SKM-1 treated with dmso at 0.1 percent for 144 hours (cell line): ENCODE measurements around the gene STRA8.

Source experiments
- DNase-seq: peaks from one replicate; lab custom pipeline; 2025; ENCODE audit not compliant: unreplicated experiment; lab: John Stamatoyannopoulos, UW

STRA8 gene

DNA sequence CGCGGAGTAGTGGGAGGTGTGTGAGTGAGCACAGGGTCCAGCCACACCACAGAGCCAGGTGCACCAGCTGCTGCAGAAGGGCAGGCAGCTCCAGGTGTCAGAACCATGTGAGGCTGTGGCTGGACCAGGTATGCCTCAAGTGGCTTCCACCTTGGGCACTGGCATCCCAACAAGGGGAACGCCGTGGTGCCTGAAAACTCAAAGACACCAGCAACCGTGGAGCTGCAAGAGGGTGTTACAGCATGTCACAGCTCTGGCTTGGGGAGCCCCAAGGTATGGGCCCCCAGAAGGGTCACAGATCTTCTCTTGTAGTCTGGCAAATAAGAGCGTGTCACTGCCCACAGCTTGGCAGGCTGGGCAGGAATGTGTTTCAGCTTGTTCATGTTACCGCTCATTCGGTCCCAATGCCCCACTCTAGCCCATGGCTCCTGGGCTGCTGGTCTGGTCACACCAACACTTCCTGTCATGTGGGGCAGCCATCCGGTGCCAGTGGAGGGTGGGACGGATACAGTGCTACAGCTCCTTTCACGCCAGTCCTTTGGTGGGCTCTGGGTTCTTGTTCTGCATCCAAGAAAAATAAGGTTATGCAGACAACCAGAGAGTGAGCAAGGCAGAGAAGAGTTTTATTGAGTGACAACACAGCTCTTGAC is 29.8 kb downstream of the STRA8 start:
- DNase-seq, result no peak

DNA sequence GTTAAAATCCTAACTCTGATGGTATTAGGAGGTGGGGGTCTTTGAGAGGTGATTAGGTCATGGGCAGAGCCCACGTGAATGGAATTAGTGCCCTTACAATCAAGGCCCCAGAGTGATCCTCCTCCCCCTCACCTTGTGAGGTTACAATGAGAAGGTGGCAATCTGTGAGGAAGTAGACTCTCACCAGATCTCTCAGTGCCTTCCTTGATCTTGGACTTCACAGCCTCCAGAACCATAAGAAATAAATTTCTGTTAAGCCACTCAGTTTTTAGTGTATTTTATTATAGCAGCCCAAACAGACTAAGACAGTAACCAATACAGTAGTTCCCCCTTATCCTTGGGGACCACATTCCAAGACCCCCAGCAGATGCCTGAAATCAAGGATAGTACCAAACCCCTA is 32.0 kb downstream of the STRA8 start:
- DNase-seq, result no peak

DNA sequence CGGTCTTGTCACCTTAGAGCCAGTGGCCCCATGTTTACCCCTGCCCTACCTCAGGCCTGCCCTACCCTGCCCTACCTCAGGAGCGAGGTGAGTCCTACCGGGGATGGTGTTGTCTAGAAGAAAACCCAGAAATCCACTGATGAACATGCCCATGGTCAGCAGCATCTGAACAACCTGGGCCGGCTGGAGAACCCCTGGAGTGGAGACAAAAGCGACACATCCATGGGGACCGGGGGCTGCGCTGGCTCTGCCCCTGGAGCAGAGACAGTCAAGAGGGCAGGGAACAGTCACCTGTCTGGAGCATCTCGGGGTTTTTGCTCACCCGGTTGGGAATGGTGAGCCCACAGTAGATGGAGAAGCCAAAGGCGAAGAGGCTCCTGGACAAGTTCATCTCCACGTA is 36.3 kb downstream of the STRA8 start:
- DNase-seq, result no peak

DNA sequence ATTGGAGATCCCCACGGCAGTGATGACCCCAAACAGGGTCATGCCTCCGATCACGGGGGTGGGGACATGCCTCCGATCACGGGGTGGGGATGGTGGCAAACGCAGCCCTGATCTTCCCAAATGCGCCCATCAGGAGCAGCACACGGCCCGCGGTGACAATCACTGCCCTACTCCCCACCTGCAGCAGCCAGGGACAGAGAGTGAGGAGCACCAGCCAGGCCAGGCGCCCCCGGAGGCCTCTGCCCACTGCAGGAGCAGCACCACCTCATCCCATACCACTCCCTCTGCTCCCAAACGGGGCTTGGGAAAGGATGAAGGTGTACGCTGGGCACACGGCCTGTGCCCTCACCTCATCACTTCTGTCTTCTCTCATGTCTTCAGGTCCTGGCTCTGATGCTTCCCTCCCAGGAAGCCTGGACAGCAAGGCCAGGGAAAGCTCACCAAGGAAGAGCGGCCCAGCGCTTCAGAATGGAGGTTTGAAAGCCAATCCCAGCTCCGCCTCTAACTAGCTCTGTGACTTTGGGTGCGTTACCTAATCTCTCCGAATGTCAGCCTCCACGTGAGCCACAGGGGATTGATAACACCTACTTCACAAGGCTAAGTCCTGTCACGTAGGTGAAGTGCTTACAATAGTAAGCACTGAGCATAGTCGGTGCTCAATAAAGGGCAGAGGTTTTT is 37.1 kb downstream of the STRA8 start:
- no peak for DNase-seq

DNA sequence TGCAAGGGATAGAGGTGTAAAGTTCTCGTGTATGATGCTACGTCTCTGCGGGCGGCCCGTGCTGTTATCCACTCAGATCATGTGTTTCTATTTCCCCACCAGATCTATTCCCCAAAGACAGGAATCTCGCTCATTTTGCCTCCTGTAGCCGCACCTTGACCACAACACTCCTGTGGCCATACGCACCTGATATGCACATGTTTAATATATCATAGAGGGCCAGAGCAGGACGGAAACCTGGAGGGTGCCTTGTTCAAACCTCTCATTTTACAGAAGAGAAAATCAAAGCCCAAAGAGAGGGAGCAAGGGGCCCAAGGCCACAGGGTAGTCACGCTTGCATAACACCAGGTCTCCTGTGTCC is 37.6 kb downstream of the STRA8 start:
- no peak for DNase-seq

DNA sequence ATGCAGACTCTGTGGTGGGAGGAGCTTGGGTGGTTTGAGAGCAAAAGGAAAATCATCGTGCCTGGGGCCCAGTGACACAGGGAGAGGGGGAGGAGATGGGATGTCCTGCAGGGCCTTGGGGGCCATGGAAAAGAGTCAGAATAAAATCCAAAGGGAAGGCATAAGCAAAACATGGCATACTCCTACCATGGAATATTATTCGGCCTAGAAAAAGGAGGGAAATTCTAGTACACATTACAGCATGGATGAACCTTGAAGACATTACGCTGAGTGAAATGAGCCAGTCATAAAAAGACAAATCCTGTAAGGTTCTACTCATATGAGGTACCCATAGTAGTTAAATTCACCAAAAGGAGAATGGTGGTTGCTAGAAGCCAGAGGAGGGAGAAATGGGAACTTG is 38.7 kb downstream of the STRA8 start:
- no peak for DNase-seq

DNA sequence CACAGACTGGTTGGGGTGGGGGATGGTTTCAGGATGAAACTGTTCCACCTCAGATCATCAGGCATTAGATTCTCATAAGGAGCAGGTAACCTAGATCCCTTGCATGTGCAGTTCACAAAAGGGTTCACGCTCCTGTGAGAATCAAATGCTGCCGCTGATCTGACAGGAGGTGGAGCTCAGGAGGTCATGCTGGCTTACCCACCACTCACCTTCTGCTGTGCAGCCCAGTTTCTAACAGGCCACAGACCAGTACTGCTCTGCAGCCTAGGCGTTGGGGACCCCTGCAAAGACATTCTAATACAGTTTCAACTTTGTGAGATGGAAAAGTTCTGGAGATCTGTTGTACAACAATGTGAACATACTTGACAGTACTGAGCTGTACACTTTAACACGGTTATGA is 39.9 kb downstream of the STRA8 start:
- DNase-seq, result no peak

DNA sequence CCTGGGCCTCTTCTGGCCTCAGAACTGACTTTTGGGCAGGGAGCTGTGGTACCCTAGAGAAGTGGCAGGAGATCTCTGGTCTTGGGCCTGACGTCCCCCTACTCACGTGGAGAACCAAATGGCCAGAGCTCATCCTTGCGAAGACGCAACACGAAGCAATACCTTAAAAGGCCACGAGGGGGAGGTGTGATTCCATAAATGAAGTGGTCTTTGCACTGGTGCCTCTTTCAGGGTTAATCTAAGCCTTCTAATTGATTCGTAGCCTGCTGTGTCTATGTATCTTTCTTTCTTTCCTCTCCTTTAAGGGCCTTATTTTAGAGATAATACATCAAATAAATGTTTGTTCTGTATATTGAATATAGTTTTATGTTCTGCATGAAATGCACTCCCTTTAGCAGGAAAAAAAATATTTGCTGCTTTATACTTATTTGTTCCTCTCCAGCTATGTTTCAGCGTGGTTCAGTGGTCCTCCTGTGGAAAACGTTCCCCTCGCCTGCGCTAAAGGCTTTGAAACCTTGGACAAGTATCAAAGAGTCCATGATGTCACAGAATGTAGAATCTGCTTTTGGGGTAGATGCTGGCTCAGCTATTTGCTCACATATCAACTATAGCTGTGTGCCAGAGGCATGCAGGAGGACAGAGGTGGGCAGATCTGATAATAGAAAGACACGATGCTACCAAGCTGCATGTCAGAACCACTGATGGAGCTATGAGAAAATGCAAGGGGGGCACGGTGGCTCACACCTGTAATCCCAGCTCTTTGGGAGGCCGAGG is 41.0 kb downstream of the STRA8 start:
- peak; percentile 55 for DNase-seq

DNA sequence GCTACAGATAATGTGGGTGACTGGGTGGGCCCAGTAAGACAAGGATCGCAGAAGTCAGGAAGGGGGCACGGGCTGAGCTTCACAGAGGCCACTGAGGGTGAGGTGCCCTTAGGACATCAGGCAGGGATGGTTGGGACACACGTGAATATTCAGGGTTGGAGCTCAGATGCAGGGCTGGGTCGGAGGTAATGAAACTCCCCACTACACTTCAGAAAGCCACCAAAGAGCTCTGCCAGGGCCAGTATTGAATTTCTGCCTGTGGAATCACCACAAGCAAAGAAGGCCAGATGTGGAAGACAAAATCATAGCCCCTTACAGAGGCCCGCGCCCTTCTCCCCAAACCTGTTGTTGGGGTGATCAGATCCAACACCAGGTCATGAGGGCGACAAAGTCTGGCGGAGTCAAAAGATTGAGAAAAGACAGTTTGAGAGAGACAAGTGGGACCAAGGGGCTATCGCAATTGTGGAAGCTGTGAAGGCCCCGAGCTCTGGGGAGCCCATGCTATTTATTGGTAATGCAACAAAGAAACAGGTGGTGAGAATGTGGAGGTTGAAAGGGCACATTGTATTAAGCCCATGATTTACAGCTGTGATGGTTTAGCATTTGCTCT is 42.4 kb downstream of the STRA8 start:
- DNase-seq, result no peak

DNA sequence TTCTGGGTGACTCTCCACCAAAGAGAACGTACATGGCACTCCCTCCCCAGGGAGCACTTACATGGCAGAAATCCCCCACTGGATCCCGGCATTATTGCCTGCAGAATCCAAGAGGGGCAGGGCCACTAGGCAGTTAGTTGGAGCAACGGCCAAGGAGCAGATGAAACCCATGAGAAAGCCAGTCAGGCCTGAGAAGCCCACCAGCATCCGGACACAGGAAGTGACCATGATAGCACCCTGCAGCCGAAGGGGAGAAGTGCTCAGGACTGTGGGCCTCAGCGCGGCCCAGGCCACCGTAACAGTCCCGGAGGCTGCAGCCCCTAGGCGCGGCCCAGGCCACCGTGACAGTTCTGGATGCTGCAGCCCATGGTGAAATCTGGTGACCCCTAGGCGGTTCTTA is 43.5 kb downstream of the STRA8 start:
- no peak for DNase-seq

DNA sequence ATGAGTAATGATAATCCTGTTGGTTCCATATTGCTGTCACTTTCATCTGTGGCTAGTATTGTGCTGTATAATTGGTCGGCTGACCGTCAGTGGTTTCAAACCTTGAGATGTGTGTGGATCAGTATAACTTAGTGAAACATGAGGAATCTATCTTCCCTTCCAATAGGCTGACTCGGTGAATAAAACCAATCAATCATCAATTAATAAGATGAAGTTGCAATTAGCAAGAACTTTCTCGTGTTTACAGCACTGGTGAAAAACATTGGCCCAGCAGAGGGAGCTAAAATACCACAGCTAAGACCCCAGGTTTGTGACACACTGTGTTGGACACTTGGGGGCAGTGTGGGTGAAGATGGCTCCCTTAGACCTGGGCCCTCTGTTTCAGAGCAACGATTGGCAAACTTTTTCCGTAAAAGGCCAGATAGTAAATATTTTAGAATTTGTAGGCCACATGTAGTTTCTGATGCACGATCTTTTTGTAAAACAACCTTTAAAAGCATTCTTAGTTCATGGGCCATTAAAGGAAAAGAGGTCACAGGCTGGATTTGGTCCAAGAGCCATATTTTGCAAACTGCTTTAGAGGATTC is 47.8 kb downstream of the STRA8 start:
- DNase-seq, result peak; percentile 78

DNA sequence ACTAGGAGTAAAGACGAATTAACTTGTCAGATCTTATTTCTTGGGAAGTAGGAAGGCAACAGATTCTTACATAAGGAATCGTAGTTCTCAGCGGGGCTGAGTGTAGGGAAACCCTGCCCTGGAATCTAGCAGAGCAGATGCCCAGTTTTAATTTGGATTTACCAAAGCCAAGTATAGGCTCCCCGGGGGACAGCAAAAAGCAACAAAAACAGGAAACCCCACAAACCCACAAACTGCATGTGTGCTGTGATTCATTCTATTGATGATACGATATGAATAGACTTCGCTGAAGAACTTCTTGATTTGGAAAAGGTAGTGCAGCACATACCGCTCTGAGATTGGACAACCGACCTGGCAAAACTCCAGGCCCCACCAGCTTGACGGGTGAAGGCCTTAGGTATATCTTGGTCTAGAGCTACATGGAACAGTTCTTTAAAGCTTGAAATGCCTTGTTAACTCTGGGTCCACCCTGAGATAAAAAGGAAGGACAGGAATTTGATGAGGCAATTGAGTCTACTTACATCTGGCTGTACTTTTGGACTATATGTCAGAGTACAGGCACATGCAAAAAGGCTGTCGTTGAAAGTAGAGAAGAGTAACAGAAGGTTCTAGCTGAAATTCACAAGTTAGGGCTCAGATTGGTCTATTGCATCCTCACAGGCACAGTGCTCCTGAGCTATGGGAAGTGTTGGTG is 49.1 kb downstream of the STRA8 start:
- DNase-seq, result no peak

DNA sequence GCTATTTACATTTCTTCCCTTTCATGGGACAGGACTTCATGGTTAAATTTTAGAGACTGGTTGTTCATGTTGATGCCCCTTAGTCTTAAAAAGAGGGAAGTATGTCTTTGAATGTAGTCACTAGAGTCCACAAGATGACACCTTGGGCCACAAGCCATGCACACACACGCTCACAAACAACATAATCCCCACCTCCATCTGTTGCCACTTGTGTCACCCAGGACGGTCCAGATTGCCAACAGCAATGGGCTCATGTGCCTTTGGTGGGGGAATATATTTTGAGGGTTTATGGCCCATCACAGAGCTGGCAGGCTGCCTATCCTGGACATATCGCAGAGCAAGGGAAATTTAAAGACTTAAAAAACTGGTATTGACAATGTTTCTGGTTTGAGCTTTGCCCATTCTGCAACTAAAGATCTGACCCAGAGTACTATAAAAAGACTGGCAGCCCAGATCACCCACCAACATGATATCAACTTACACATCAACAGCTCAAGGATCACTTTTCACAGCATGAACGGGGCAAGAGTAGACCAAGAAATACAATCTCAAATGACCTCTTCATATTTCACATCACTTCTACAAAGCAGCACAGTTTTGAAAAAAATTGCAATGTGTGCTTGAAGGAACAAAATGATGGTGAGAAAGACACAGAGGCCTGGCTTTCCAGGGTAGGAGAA is 50.5 kb downstream of the STRA8 start:
- DNase-seq, result no peak

DNA sequence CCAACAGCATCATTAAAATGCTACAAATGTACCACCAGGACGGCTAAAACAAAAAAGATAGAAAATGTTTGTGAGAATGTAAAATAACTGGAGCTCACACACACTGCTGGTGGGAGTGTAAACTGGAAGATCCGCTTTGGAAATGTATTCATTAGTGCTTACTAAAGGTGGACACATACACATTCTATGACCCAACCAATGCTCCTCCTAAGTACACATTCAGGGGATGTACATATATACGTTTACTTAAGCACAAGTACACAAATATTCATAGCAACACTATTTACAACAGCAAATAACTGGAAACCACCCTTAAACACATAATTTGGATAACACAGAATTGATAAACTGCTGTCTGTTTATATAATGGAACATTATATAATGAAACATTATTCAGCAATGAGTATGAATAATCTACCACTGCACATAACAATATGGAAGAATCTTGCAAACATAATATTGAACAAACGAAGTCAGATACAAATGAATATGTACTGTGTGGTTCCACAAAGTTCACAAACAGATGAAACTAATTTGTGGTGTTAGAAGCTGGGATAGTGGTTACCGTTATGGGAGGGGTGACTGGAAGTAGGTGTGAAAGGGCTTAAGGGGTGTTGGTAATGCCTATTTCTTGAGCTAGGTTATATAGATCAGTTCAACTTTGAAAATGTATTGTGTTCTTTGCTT is 52.1 kb downstream of the STRA8 start:
- DNase-seq, result no peak

DNA sequence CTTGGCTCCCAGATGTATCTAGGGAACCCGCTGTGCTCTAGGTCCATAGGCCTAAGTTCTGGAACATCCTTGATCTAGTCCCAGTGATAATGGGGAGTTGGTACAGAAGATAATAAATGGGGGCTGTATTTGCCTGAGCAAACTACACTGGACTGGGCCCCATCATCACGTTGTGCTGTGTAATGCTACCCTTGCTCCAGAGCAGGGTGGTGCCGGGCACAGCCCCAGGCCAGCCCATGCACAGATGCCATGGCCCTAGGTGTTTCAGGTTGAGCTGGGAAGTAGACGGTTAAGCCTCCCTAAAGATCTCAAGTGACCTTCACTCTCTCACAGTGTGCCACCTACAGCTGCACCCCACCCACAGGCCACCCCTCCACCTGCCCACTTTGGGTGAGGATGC is 53.2 kb downstream of the STRA8 start:
- DNase-seq, result no peak

DNA sequence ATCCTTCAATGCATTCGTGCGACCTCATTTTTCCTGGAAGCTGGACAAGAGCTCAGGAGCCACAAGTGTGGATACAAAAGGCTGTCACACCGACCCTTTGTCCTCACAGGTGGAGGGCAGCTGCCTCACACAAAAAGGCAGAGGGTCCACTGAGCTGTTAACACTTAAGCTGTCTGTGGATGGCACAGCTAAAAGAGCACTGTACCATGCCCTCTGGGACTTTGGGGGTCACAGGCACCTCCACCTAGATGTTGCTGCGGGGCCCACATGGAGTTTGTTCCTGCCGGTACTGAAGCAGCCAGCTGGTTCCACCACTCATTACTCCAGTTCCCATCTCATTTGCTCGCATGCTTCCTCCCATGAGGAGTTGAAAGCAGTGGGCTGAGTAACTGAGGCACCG is 57.0 kb downstream of the STRA8 start:
- DNase-seq, result no peak

DNA sequence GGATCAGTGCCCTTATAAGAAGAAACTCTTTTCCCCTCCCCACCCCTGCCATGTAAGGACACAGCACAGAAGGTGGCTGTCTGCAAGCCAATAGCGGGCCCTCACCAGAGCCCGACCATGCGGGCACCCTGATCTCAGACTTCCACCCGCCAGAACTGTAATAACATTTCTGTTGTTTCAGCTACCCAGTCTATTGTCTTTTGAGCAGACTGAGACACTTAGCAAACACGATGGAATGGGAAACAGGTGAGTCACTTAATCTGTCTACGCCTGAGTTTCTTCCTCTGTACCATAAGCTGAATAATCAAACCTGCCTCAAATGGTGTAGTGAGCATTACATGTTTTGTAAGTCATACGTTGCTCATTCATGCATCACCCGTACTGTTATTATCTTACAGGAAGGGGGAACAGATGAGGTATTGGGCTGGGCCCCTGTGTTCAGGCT is 58.2 kb downstream of the STRA8 start:
- DNase-seq, result no peak

DNA sequence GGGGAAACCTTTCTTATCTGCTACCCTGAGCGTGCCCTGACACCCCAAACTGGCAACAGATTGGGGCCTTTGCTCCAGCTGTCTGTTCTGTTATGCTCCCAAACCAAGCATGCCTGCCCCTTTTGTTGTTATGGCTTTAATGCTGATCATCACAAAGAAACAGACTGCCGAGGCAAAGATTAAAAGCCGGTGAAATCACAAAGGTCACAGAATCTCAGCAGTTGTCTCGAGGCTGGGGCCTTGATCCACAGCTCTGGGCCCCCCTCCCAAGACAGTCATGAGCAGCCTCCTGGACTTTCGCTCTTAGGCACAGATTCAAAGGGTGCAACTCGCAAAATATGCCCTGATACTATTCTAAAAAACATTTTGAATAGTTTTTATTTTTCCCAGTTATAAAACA is 65.6 kb downstream of the STRA8 start:
- DNase-seq, result no peak

DNA sequence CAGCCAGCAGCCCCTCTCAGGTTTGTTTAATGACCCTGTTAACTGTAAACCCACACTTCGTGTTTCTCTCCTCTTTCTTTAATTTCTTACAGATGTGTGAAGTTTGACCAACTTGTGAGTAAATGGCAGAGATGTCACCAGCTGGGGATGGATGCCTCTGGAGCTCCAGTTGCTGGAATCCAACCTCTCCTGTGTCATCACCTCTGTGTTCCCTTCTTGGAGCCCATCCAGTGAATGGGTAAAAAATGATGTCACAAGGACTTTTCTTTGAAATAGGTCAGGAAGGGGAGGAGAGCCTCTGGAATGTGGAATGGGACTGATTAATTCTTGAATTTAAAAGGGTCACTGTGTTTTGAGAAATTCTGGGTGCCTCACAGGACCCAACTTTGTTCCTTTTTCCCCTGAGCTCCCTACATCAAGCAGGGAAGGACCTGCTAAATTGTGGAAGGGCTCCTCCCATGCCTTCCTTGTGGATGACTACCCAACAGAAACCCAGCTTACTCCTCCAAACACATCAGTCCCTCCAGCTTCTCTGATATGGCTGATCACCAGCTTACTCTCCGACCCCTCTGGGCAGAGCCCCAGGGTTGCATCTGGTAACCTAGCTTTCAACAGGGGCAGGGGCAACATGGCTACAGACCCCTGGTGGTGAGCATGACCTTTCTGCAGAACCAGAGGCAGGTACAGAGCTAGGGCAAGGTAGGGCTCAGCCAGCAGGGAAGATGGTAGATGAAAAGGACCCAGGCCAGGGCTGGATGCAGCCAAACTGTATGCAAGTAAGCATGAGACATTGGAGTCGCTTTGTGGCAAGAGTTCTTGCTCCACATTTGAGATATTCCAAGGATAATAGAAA is 67.5 kb downstream of the STRA8 start:
- no peak for DNase-seq
